ENCODE measurements around the gene UBXN6.

DNA sequence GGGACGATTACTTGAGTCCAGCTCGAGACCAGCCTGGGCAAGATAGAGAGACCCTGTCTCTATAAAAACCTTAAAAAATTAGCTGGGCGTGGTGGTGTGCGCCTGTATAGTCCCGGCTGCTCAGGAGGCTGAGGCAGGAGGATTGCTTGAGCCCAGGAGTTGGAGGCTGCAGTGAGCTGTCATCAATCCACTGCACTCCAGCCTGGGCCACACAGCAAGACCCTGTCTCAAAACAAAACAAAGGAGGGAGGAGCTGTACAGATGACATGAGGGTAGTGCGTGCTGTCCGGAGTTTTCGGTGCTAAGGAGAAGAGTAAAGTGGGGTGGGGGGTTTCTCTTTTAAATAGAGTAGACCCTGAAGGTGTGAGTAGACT is 37.1 kb upstream of the UBXN6 start:
- TF ChIP-seq POLR2A (IDR thresholded peaks at IDR 0.05) = no peak
- TF ChIP-seq, protein P1, sequence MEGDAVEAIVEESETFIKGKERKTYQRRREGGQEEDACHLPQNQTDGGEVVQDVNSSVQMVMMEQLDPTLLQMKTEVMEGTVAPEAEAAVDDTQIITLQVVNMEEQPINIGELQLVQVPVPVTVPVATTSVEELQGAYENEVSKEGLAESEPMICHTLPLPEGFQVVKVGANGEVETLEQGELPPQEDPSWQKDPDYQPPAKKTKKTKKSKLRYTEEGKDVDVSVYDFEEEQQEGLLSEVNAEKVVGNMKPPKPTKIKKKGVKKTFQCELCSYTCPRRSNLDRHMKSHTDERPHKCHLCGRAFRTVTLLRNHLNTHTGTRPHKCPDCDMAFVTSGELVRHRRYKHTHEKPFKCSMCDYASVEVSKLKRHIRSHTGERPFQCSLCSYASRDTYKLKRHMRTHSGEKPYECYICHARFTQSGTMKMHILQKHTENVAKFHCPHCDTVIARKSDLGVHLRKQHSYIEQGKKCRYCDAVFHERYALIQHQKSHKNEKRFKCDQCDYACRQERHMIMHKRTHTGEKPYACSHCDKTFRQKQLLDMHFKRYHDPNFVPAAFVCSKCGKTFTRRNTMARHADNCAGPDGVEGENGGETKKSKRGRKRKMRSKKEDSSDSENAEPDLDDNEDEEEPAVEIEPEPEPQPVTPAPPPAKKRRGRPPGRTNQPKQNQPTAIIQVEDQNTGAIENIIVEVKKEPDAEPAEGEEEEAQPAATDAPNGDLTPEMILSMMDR (IDR thresholded peaks at IDR 0.05) = no peak
